GM12878 (cell line): ENCODE measurements around the gene PI4KB. TPM values are rescaled to one million over a fixed set of nuclear protein-coding genes. Genes with fewer than 3 reads are reported as not detected.

Experiments used
- BMI1 ChIP-seq: fragments of 450-650 bp; IDR thresholded peaks from 2 replicates; pipeline ENCODE4 v1.6.1; 2016; ENCODE audit warnings: mild to moderate bottlenecking, moderate library complexity, borderline replicate concordance
- CBFB ChIP-seq: IDR thresholded peaks from 2 replicates; pipeline ENCODE4 v1.6.1; 2016; ENCODE audit warnings: antibody characterized with exemption, low read depth
- CREM ChIP-seq: IDR thresholded peaks from 2 replicates; pipeline ENCODE4 v1.6.1; 2014; ENCODE audit warnings: antibody characterized with exemption, low read depth
- EGR1 ChIP-seq, 2 experiments: IDR thresholded peaks; 1 replicate in 1 of 2; 2 replicates in 1 of 2; pipeline ENCODE4 v1.6.1; 2011 to 2012; ENCODE audit warnings: low read depth in 2 of 2, low read length in 2 of 2, borderline replicate concordance in 1 of 2, mild to moderate bottlenecking in 1 of 2, moderate library complexity in 1 of 2
- EP300 ChIP-seq, 2 experiments: fragments of 150-350 bp in 1 of 2; IDR thresholded peaks; 2 replicates each; pipeline ENCODE4 v1.6.1; 2011 to 2012; ENCODE audit warnings: low read depth in 2 of 2, low read length in 2 of 2, borderline replicate concordance in 1 of 2, improper control_type of control experiment in 1 of 2, inconsistent platforms in 1 of 2; ENCODE audit not compliant: control insufficient read depth in 1 of 2
- IKZF2 ChIP-seq, 2 experiments: fragments of 450-650 bp; IDR thresholded peaks; 2 replicates each; pipeline ENCODE4 v1.6.1; 2017; ENCODE audit warnings: mild to moderate bottlenecking in 2 of 2, moderate library complexity in 2 of 2
- JUNB ChIP-seq: IDR thresholded peaks from 2 replicates; pipeline ENCODE4 v1.6.1; 2016; ENCODE audit warnings: antibody characterized with exemption, mild to moderate bottlenecking
- NFXL1 ChIP-seq: fragments of 450-650 bp; IDR thresholded peaks from 2 replicates; pipeline ENCODE4 v1.6.1; 2017; ENCODE audit warnings: antibody characterized with exemption, mild to moderate bottlenecking, borderline replicate concordance
- NKRF ChIP-seq: fragments of 450-650 bp; conservative IDR thresholded peaks from 2 replicates; pipeline ENCODE4 v1.6.1; 2017; ENCODE audit warnings: mild to moderate bottlenecking, moderate library complexity
- NR2F1 ChIP-seq: fragments of 450-650 bp; conservative IDR thresholded peaks from 2 replicates; pipeline ENCODE4 v1.6.1; 2017; ENCODE audit warnings: mild to moderate bottlenecking
- RCOR1 ChIP-seq: conservative IDR thresholded peaks from 2 replicates; pipeline ENCODE4 v1.6.1; 2012; ENCODE audit warnings: low read depth, low read length, improper control_type of control experiment
- SMAD5 ChIP-seq: IDR thresholded peaks from 2 replicates; pipeline ENCODE4 v1.6.1; 2016; ENCODE audit warnings: antibody characterized with exemption, low read depth
- SP1 ChIP-seq: IDR thresholded peaks from one replicate; pipeline ENCODE4 v1.6.1; 2011; ENCODE audit warnings: low read depth, low read length
- SREBF2 ChIP-seq: IDR thresholded peaks from 2 replicates; pipeline ENCODE4 v1.6.1; 2012; ENCODE audit warnings: mild to moderate bottlenecking, low read length
- SUPT20H ChIP-seq: IDR thresholded peaks from 2 replicates; pipeline ENCODE4 v1.6.1; 2011; ENCODE audit warnings: low read depth, mild to moderate bottlenecking, low read length, moderate library complexity, borderline replicate concordance; ENCODE audit not compliant: control insufficient read depth
- YBX1 ChIP-seq: fragments of 450-650 bp; IDR thresholded peaks from 2 replicates; pipeline ENCODE4 v1.6.1; 2016; ENCODE audit warnings: antibody characterized with exemption
- YY1 ChIP-seq: IDR thresholded peaks from 2 replicates; pipeline ENCODE4 v1.6.1; 2011; ENCODE audit warnings: low read depth, mild to moderate bottlenecking, low read length
- ZBTB11 ChIP-seq: fragments of 450-650 bp; formaldehyde crosslinking; IDR thresholded peaks from 2 replicates; pipeline ENCODE4 v1.5.0; 2022; ENCODE audit warnings: mild to moderate bottlenecking, missing genetic modification characterization
- ZBTB40 ChIP-seq: fragments of 450-650 bp; IDR thresholded peaks from 2 replicates; pipeline ENCODE4 v1.6.1; 2016; ENCODE audit warnings: mild to moderate bottlenecking, moderate library complexity, borderline replicate concordance
- polyA plus RNA-seq, 11 experiments: library from polyadenylated mRNA; depleted of rRNA in 4 of 11; unstranded in 6 of 11; stranded (reverse) in 5 of 11; fragments of >200 nt; fragmentation: Nextera tagmentation in 4 of 11; fragmentation: Illumina TruSeq in 1 of 11; extraction: Ambion mirVana in 4 of 11; extraction: Trizol in 1 of 11; gene quantifications; 1 replicate in 1 of 11; 2 replicates in 10 of 11; pipeline versions ENCODE4 v1.2.1 to v1.2.3, GENCODE V29; 2011 to 2016; ENCODE audit warnings: inconsistent platforms in 2 of 11, missing spikeins in 2 of 11, low read depth in 1 of 11
- total RNA-seq, 4 experiments: library from RNA; depleted of rRNA in 3 of 4; stranded (reverse); fragments of >200 nt in 3 of 4; fragmentation: Illumina TruSeq in 1 of 4; extraction: Trizol in 1 of 4; gene quantifications; 2 replicates each; pipeline versions ENCODE4 v1.2.1 to v1.2.3, GENCODE V29; 2013 to 2021

PI4KB gene
- total and polyA plus RNA-seq, 10 of the 15 experiments (the other 5 are each of a cell fraction or from before 2014, with no cell fraction given) = 3.3 to 88.3 (median 51.7) TPM

- TF ChIP-seq ZBTB11 (CRISPR knock-in tag) (no peak), SUPT20H (no peak), NKRF (0 out of 2 replicates have a peak, but pooled peaks have one; percentile 38), ZBTB40 (peak; percentile 89), BMI1 (no peak), SP1 (peak; percentile 97), CBFB (peak; percentile 55), CREM (peak; percentile 87), YBX1 (no peak), NR2F1 (no peak), YY1 (peak; percentile 91), NFXL1 (no peak), RCOR1 (no peak), JUNB (no peak), IKZF2 (IDR thresholded peaks at IDR 0.05) (peak; percentile 60 to 68), EP300 (IDR thresholded peaks at IDR 0.05; ENCODE audit: borderline replicate concordance in 1 of 2, control insufficient read depth in 1 of 2, low read depth in 2 of 2, low read length in 2 of 2) (no peak), SMAD5 (peak; percentile 85; the same call in 1 of the 2 replicates), EGR1 (IDR thresholded peaks at IDR 0.05; ENCODE audit: borderline replicate concordance in 1 of 2, low read depth in 2 of 2, low read length in 2 of 2) (peak in 1 of 2 experiments; percentile 57; a peak in 1 of 3 replicates), SREBF2 (no peak)
These were observed 72.7 kb downstream of the PI4KB start, which contains the start of gene PSMD4 (continued) for GRCh38 chr1:151254217-151255213.
